HG03103 (cell line): ENCODE results near the gene CIC.

Source experiments
- ATAC-seq: cut with Tn5 transposase; IDR thresholded peaks from one replicate; pipeline ENCODE4 v1.9.1; 2021; ENCODE audit warnings: low read depth; ENCODE audit not compliant: unreplicated experiment

CIC gene

GRCh38 chr19:42274065-42274682, 5.1 kb downstream of the CIC start:
- ATAC-seq, result no peak

GRCh38 chr19:42275103-42275502, 6.1 kb downstream of the CIC start:
- no peak for ATAC-seq

- ATAC-seq, result no peak
Measured at GRCh38 chr19:42275517-42275916, 6.5 kb downstream of the CIC start.

GRCh38 chr19:42276284-42276683, 7.2 kb downstream of the CIC start:
- ATAC-seq, result no peak

- ATAC-seq, result no peak
Measured at GRCh38 chr19:42276821-42277220, 7.8 kb downstream of the CIC start.

GRCh38 chr19:42277821-42278451, 8.9 kb downstream of the CIC start:
- ATAC-seq, result no peak

- no peak for ATAC-seq
Measured at GRCh38 chr19:42278452-42279154, 9.6 kb downstream of the CIC start.

- no peak for ATAC-seq
Measured at GRCh38 chr19:42279155-42279901, 10.3 kb downstream of the CIC start.

- ATAC-seq, result peak; percentile 30
Measured at GRCh38 chr19:42279902-42280814, 11.1 kb downstream of the CIC start.

GRCh38 chr19:42280815-42281145, 11.7 kb downstream of the CIC start:
- no peak for ATAC-seq

GRCh38 chr19:42281146-42281826, 12.2 kb downstream of the CIC start:
- no peak for ATAC-seq

- no peak for ATAC-seq
Measured at GRCh38 chr19:42281827-42282762, 13.0 kb downstream of the CIC start.

- ATAC-seq, result no peak
Measured at GRCh38 chr19:42282819-42283187, 13.8 kb downstream of the CIC start.

GRCh38 chr19:42283188-42284065, 14.4 kb downstream of the CIC start:
- peak; percentile 35 for ATAC-seq

GRCh38 chr19:42284066-42284501, 15.0 kb downstream of the CIC start:
- ATAC-seq, result peak; percentile 24

GRCh38 chr19:42284591-42285341, 15.7 kb downstream of the CIC start:
- no peak for ATAC-seq

- no peak for ATAC-seq
Measured at GRCh38 chr19:42285541-42285941, 16.5 kb downstream of the CIC start.
